ENCODE measurements around the gene GIGYF1. TPM values are rescaled to one million over a fixed set of nuclear protein-coding genes. Genes with fewer than 3 reads are reported as not detected.
"Not testable (repeated sequence)": the region's sequence is repeated elsewhere in the genome, so short reads cannot be mapped to it uniquely, and the experiment has no call there.

The GIGYF1 gene
- total and polyA plus RNA-seq, 2 of the 4 experiments (the other 2 are of a cell fraction) = 3.0 to 10.7 TPM

GRCh38 chr7:100726996-100727761 lies 33.1 kb upstream of the GIGYF1 start:
- no peaks in the 10 kb centered on the region for H3K9me1 ChIP-seq (ENCODE audit: insufficient read depth, low read length)
- H2AK9ac ChIP-seq (replicated peaks; ENCODE audit: low read depth, low read length, poor library complexity) = no peak overlapping the region
- TF ChIP-seq USF2 (IDR thresholded peaks at IDR 0.05; ENCODE audit: low read depth, low read length) (0 out of 2 replicates have a peak, but pooled peaks have one; percentile 12), POLR2A (IDR thresholded peaks at IDR 0.05; ENCODE audit: low read depth, low read length) (no peak)
- H3K4me1 ChIP-seq (ENCODE audit: control insufficient read depth, insufficient read depth, low read length) = peaks cover 9% of the 10 kb centered on the region
- no peak overlapping the region for H2BK20ac ChIP-seq (ENCODE audit: low read depth, low read length)
- H3K36me3 ChIP-seq (ENCODE audit: control insufficient read depth, insufficient read depth, low read length) = no peaks in the 10 kb centered on the region
- no peak overlapping the region for H2BK5ac ChIP-seq (ENCODE audit: low read depth, low read length, poor library complexity, severe bottlenecking)
- no peak overlapping the region for H4K91ac ChIP-seq (ENCODE audit: insufficient read depth, low read depth, low read length)
- DNase-seq (peak; percentile 61), ATAC-seq (ENCODE audit: low read depth) (no peak)
- H3K4me3 ChIP-seq (ENCODE audit: insufficient read depth, low read depth, low read length) = no peak overlapping the region
- intact Hi-C loops (cut with micrococcal nuclease) = loop anchor here (5.0 kb wide), 2 partner anchors 50 to 75 kb away; no protein-coding TSS in a partner anchor
- 54% methylated on average over 7 of the region's 12 CpGs; no CpG with 5 or more reads in 1 of the 2 experiments for WGBS, 2 experiments (ENCODE audit: extremely low coverage in 2 of 2, insufficient read length in 1 of 2)
- H3K27me3 ChIP-seq (ENCODE audit: control insufficient read depth, insufficient read depth, low read length) = peaks cover 29% of the 10 kb centered on the region
- no peak overlapping the region for H3K23ac ChIP-seq (ENCODE audit: low read depth, low read length)
- no peak overlapping the region for H3K18ac ChIP-seq (ENCODE audit: low read depth, low read length)
- CTCF ChIA-PET = no interaction called here
- H3K56ac ChIP-seq (ENCODE audit: extremely low read depth, insufficient read depth, low read length) = no peak overlapping the region
- H2BK15ac ChIP-seq (ENCODE audit: low read depth, low read length) = no peak overlapping the region
- H4K20me1 ChIP-seq (ENCODE audit: insufficient read depth, low read length) = peaks cover 3% of the 10 kb centered on the region; the same call in 1 of the 2 replicates
- no peak overlapping the region for H3K9ac ChIP-seq (ENCODE audit: low read depth, low read length)
- no peak overlapping the region for H4K5ac ChIP-seq (ENCODE audit: low read depth, low read length)
- no peaks in the 10 kb centered on the region for H3K9me3 ChIP-seq (ENCODE audit: control insufficient read depth, insufficient read depth, low read length)
- dilution Hi-C loops (cut with HindIII; ENCODE audit: low sequenced_read_pairs, unreplicated experiment) = no loop called here
- H2AFZ ChIP-seq (replicated peaks; ENCODE audit: low read length, poor library complexity) = no peak overlapping the region
- POLR2A ChIA-PET (ENCODE audit: unreplicated experiment) = no interaction called here
- H2AK5ac ChIP-seq (ENCODE audit: low read depth, low read length) = peak overlapping the region; percentile 6; the same call in 1 of the 2 replicates
- no peak overlapping the region for H2BK120ac ChIP-seq (ENCODE audit: low read depth, low read length)
- no peak overlapping the region for H3K27ac ChIP-seq (ENCODE audit: insufficient read depth, low read length)
- peak overlapping the region; percentile 21; the same call in 1 of the 2 replicates for H3K4me2 ChIP-seq (ENCODE audit: low read depth, low read length)
- no TSS peak for BruUV-seq (replicated peaks)
- H3K79me1 ChIP-seq (ENCODE audit: low read depth in 1 of 2, low read length in 2 of 2) = no peaks in the 10 kb centered on the region
- in situ Hi-C loops (cut with MboI; ENCODE audit: low sequenced_read_pairs) = no loop called here
- no peak overlapping the region for H4K8ac ChIP-seq (ENCODE audit: low read depth in 2 of 2, low read length in 2 of 2)
- no peak overlapping the region; the same call in 1 of the 2 replicates for H3K4ac ChIP-seq (ENCODE audit: low read depth, low read length)
- H3K14ac ChIP-seq (replicated peaks; ENCODE audit: low read depth, low read length) = no peak overlapping the region

- no CpG with 5 or more reads among the region's 2 CpGs for WGBS, 2 experiments (ENCODE audit: extremely low coverage in 2 of 2, insufficient read length in 1 of 2)
Observed at GRCh38 chr7:100724364-100724763, 30.3 kb upstream of the GIGYF1 start.

More at GRCh38 chr7:100724364-100724763, 30.3 kb upstream of the GIGYF1 start:
- H3K56ac ChIP-seq (ENCODE audit: extremely low read depth, insufficient read depth, low read length); H2AFZ ChIP-seq (replicated peaks; ENCODE audit: low read length, poor library complexity); H3K23ac ChIP-seq (ENCODE audit: low read depth, low read length); H3K9ac ChIP-seq (ENCODE audit: low read depth, low read length); H2BK15ac ChIP-seq (ENCODE audit: low read depth, low read length); H2BK5ac ChIP-seq (ENCODE audit: low read depth, low read length, poor library complexity, severe bottlenecking); BruUV-seq (replicated peaks); H2AK5ac ChIP-seq (ENCODE audit: low read depth, low read length); H3K18ac ChIP-seq (ENCODE audit: low read depth, low read length); H4K8ac ChIP-seq (ENCODE audit: low read depth in 2 of 2, low read length in 2 of 2); H3K4me1 ChIP-seq (ENCODE audit: control insufficient read depth, insufficient read depth, low read length); POLR2A ChIA-PET (ENCODE audit: unreplicated experiment); ATAC-seq (ENCODE audit: low read depth); H2BK20ac ChIP-seq (ENCODE audit: low read depth, low read length); H3K79me1 ChIP-seq (ENCODE audit: low read depth in 1 of 2, low read length in 2 of 2); H3K4me3 ChIP-seq (ENCODE audit: insufficient read depth, low read depth, low read length); H3K9me1 ChIP-seq (ENCODE audit: insufficient read depth, low read length); H2BK120ac ChIP-seq (ENCODE audit: low read depth, low read length); H4K20me1 ChIP-seq (ENCODE audit: insufficient read depth, low read length); H4K91ac ChIP-seq (ENCODE audit: insufficient read depth, low read depth, low read length); dilution Hi-C loops (cut with HindIII; ENCODE audit: low sequenced_read_pairs, unreplicated experiment); H3K36me3 ChIP-seq (ENCODE audit: control insufficient read depth, insufficient read depth, low read length); H4K5ac ChIP-seq (ENCODE audit: low read depth, low read length); H3K14ac ChIP-seq (replicated peaks; ENCODE audit: low read depth, low read length); H3K4ac ChIP-seq (ENCODE audit: low read depth, low read length); H3K9me3 ChIP-seq (ENCODE audit: control insufficient read depth, insufficient read depth, low read length); DNase-seq; H2AK9ac ChIP-seq (replicated peaks; ENCODE audit: low read depth, low read length, poor library complexity); H3K4me2 ChIP-seq (ENCODE audit: low read depth, low read length); H3K27ac ChIP-seq (ENCODE audit: insufficient read depth, low read length): not testable (repeated sequence)
- in situ Hi-C loops (cut with MboI; ENCODE audit: low sequenced_read_pairs) (loop anchor here (25.0 kb wide), 1 partner anchor 338 kb away; no protein-coding TSS in a partner anchor), intact Hi-C loops (cut with micrococcal nuclease) (loop anchor here (2.0 kb wide), 1 partner anchor 20 kb away; no protein-coding TSS in a partner anchor)
- CTCF ChIA-PET = interaction anchor here (1.6 to 1.8 kb wide), 2 partner anchors 19 to 128 kb away, joined by 5 to 7 read pairs; partner anchors contain the start of genes POP7 and SLC12A9
- H3K27me3 ChIP-seq (ENCODE audit: control insufficient read depth, insufficient read depth, low read length) = peaks cover 48% of the 10 kb centered on the region

All from IMR-90 (cell line).